ENCODE results near the gene FHOD3.

FHOD3 gene

GRCh38 chr18:36391426-36392145, 94.1 kb downstream of the FHOD3 start:
- Histone ChIP-seq H3K27ac (replicated peaks) (no peak overlapping the region), H3K27me3 (ENCODE audit: insufficient read depth, poor library complexity, severe bottlenecking) (no peaks in the 10 kb centered on the region), H3K4me3 (replicated peaks; ENCODE audit: insufficient read depth, low read length) (no peak overlapping the region)
- TF ChIP-seq SPI1 (IDR thresholded peaks at IDR 0.05; ENCODE audit: borderline replicate concordance, low read depth): no peak
- no peak for DNase-seq (ENCODE audit: low read depth in 1 of 2, low spot score in 1 of 2)

GRCh38 chr18:36392164-36392978, 94.9 kb downstream of the FHOD3 start:
- TF ChIP-seq POLR2AphosphoS5 (IDR thresholded peaks at IDR 0.05; ENCODE audit: low read depth) (no peak), GABPA (IDR thresholded peaks at IDR 0.05; ENCODE audit: low read depth) (no peak), CTCF (IDR thresholded peaks at IDR 0.05; ENCODE audit: insufficient read depth, low read length) (no peak), REST (IDR thresholded peaks at IDR 0.05; ENCODE audit: insufficient replicate concordance, low read depth) (no peak), SPI1 (IDR thresholded peaks at IDR 0.05; ENCODE audit: borderline replicate concordance, low read depth) (no peak)
- no peak overlapping the region for H3K27ac ChIP-seq (replicated peaks)
- DNase-seq (ENCODE audit: low read depth in 1 of 2, low spot score in 1 of 2): no peak

GRCh38 chr18:36392979-36393287, 95.4 kb downstream of the FHOD3 start:
- no peak overlapping the region for H3K27ac ChIP-seq (replicated peaks)
- no peaks in the 10 kb centered on the region for H3K27me3 ChIP-seq (ENCODE audit: insufficient read depth, poor library complexity, severe bottlenecking)
- no peak for DNase-seq (ENCODE audit: low read depth in 1 of 2, low spot score in 1 of 2)
- TF ChIP-seq POLR2AphosphoS5 (IDR thresholded peaks at IDR 0.05; ENCODE audit: low read depth) (no peak), SPI1 (IDR thresholded peaks at IDR 0.05; ENCODE audit: borderline replicate concordance, low read depth) (no peak), GABPA (IDR thresholded peaks at IDR 0.05; ENCODE audit: low read depth) (no peak), CTCF (IDR thresholded peaks at IDR 0.05; ENCODE audit: insufficient read depth, low read length) (no peak), REST (IDR thresholded peaks at IDR 0.05; ENCODE audit: insufficient replicate concordance, low read depth) (no peak)
- H3K4me3 ChIP-seq (replicated peaks; ENCODE audit: insufficient read depth, low read length): no peak overlapping the region

More at GRCh38 chr18:36392164-36392978, 94.9 kb downstream of the FHOD3 start:
- H3K4me3 ChIP-seq (replicated peaks; ENCODE audit: insufficient read depth, low read length): no peak overlapping the region
- H3K27me3 ChIP-seq (ENCODE audit: insufficient read depth, poor library complexity, severe bottlenecking): no peaks in the 10 kb centered on the region

GRCh38 chr18:36394486-36394885, 97.0 kb downstream of the FHOD3 start:
- Histone ChIP-seq H3K27me3 (ENCODE audit: insufficient read depth, poor library complexity, severe bottlenecking) (no peaks in the 10 kb centered on the region), H3K4me3 (replicated peaks; ENCODE audit: insufficient read depth, low read length) (no peak overlapping the region), H3K27ac (replicated peaks) (no peak overlapping the region)
- TF ChIP-seq REST (IDR thresholded peaks at IDR 0.05; ENCODE audit: insufficient replicate concordance, low read depth): no peak
- no peak for TF ChIP-seq POLR2AphosphoS5 (IDR thresholded peaks at IDR 0.05; ENCODE audit: low read depth)
- TF ChIP-seq GABPA (IDR thresholded peaks at IDR 0.05; ENCODE audit: low read depth): no peak
- no peak for TF ChIP-seq CTCF (IDR thresholded peaks at IDR 0.05; ENCODE audit: insufficient read depth, low read length)
- TF ChIP-seq SPI1 (IDR thresholded peaks at IDR 0.05; ENCODE audit: borderline replicate concordance, low read depth): no peak
- DNase-seq (ENCODE audit: low read depth in 1 of 2, low spot score in 1 of 2): no peak
